ENCODE measurements around the gene LRMDA.

The LRMDA gene

GRCh38 chr10:76045174-76045573 is 613.8 kb downstream of the LRMDA start:
- no peak for DNase-seq (ENCODE audit: low read depth)
- H3K4me3 ChIP-seq (ENCODE audit: low read depth, low read length): no peak overlapping the region
- TF ChIP-seq CTCF (conservative IDR thresholded peaks at IDR 0.05; ENCODE audit: low read depth, low read length): no peak

- no peak overlapping the region for H3K4me3 ChIP-seq (ENCODE audit: low read depth, low read length)
- TF ChIP-seq CTCF (conservative IDR thresholded peaks at IDR 0.05; ENCODE audit: low read depth, low read length): no peak
These were observed 616.1 kb downstream of the LRMDA start for GRCh38 chr10:76047521-76047920.

GRCh38 chr10:76049581-76050290 is 618.3 kb downstream of the LRMDA start:
- peak; percentile 34 for DNase-seq (ENCODE audit: low read depth)
- H3K4me3 ChIP-seq (ENCODE audit: low read depth, low read length): no peak overlapping the region
- no peak for TF ChIP-seq CTCF (conservative IDR thresholded peaks at IDR 0.05; ENCODE audit: low read depth, low read length)

More at GRCh38 chr10:76047521-76047920, 616.1 kb downstream of the LRMDA start:
- no peak for DNase-seq (ENCODE audit: low read depth)

- no peak for DNase-seq (ENCODE audit: low read depth)
- no peak overlapping the region for H3K4me3 ChIP-seq (ENCODE audit: low read depth, low read length)
- TF ChIP-seq CTCF (conservative IDR thresholded peaks at IDR 0.05; ENCODE audit: low read depth, low read length): no peak
These were observed 618.8 kb downstream of the LRMDA start for GRCh38 chr10:76050291-76050625.

GRCh38 chr10:76051007-76051936 is 619.8 kb downstream of the LRMDA start:
- TF ChIP-seq CTCF (conservative IDR thresholded peaks at IDR 0.05; ENCODE audit: low read depth, low read length): no peak
- H3K4me3 ChIP-seq (ENCODE audit: low read depth, low read length): no peak overlapping the region
- DNase-seq (ENCODE audit: low read depth): no peak

GRCh38 chr10:76052682-76053503 is 621.5 kb downstream of the LRMDA start:
- DNase-seq (ENCODE audit: low read depth): no peak
- TF ChIP-seq CTCF (conservative IDR thresholded peaks at IDR 0.05; ENCODE audit: low read depth, low read length): no peak
- H3K4me3 ChIP-seq (ENCODE audit: low read depth, low read length): no peak overlapping the region
